OCI-LY3 (cell line): ENCODE data around the gene CCR7.

Source experiments
- CTCF ChIP-seq: fragments of 200-600, 300-600 bp; sonication (generic); IDR thresholded peaks from 2 replicates; pipeline ENCODE4 v1.5.1; 2014; ENCODE audit warnings: antibody characterized with exemption, low read length, low read depth
- EZH2phosphoT487 ChIP-seq: fragments of 200-600 bp; shearing (Covaris generic); IDR thresholded peaks from 2 replicates; pipeline ENCODE4 v1.6.1; 2018; ENCODE audit warnings: antibody characterized with exemption, mixed run types, low read depth

GRCh38 chr17:40509626-40510327 is 55.5 kb downstream of the CCR7 start:
- TF ChIP-seq CTCF (no peak), EZH2phosphoT487 (no peak)
